ENCODE data around the gene NEK9.

Gene NEK9

DNA sequence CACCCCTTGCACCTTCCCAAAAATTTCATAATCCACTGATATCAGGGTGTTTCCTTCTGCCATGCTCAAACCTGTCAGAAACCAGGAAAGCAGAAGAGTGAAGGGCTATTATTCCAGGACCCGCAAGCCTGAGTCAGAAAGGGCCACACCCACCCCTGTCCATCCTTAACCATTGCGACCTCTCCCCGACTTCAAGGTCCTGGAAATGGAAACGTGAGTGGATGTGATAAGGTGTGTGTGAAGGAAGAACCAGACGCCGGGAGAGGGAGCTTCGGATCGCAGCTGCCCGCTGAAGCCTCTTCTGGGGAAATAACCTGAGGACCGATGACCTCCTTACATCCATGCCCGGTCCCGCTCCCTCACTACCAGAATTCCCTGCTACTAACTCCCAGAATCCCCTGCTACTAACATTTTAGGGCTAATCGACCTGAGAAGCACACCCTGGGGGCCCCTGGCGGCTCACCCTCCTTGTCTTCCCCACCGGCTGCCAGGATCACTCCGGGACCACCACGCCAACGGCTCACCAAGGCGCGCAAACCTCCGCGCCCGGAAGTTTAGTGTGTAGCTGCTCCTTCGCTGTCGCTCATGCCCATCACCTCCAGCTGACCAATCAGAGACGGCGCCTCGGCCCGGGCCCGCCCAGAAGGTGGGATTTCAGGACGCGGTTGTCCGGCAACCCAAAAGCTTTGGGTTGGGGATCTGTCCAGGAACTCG is 63.2 kb downstream of the NEK9 start, which contains the start of gene ACYP1:
Gene ACYP1 (minus strand): TSS at position 534 of the 714 bp plus-strand sequence. CDS start 471 bp downstream, at position 63.
- peak; percentile 74 to 88 (median 86) for DNase-seq

DNA sequence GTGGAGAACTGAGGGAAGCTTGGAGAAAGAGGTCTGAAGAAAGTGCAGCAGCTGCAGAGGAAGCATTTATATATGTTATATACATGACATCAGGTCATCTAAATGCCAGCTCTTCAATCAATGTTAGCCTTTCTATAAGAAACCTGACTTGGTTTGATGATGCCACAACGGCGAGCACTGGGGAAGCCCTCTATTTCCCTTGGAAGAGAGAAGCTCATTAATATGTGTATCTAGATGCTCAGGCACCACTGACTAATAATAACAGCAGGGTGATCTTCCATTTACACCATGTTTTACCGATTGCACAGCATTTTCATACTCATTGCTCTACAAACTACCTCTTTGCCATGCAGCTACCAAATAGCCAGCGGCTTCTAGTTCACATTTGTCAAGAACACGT is 63.8 kb downstream of the NEK9 start:
- no peak for DNase-seq

DNA sequence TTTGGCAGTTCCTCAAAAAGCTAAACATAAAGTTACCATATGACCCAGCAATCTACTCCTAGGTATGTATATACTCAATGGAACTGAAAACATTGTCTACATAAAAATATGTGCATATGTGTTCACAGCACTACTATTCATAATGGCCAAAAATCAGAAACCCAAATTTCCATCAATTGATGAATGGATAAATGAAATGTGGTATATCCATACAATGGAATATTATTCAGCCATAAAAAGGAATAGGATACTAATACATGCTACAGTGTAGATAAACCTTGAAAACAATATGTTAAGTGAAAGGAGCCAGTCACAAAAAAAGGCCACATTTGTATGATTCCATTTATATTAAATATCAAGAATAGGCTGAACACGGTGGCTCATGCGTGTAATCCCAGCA is 66.4 kb downstream of the NEK9 start:
- no peak for DNase-seq

DNA sequence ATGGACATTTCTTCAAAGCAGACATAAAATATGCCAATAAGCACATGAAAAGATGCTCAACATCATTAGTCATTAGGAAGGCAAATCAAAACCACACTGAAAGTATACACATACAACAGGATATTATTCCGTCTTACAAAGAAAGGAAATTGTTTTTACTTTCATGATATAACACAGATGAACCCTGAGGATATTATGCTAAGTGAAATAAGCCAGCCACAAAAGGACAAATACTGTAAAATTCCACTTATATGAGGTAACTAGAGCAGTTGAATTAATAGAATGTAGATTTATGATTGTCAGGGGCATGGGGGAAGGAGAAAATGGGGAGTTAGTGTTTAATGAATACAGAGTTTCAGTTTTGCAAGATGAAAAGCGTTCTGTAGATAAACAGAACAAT is 67.2 kb downstream of the NEK9 start:
- no peak for DNase-seq

DNA sequence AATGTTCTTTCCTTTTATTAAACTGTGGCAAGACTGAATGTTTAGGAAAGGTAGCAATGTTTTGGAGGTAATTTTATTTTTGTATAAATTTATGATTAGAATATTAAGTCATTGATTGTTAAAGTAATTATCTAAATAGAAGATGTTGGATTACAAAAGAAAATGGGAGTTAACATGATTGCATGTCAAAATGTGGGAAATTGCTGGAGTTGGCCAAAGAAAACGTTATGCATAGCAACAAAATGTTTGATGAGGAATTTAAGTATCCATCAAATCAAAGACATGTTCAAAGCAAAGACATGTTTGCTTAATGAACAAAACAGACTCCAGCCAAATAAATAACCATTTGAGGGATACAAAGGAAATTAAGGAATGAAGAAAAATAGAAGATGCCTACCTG is 72.4 kb downstream of the NEK9 start:
- no peak for DNase-seq

DNA sequence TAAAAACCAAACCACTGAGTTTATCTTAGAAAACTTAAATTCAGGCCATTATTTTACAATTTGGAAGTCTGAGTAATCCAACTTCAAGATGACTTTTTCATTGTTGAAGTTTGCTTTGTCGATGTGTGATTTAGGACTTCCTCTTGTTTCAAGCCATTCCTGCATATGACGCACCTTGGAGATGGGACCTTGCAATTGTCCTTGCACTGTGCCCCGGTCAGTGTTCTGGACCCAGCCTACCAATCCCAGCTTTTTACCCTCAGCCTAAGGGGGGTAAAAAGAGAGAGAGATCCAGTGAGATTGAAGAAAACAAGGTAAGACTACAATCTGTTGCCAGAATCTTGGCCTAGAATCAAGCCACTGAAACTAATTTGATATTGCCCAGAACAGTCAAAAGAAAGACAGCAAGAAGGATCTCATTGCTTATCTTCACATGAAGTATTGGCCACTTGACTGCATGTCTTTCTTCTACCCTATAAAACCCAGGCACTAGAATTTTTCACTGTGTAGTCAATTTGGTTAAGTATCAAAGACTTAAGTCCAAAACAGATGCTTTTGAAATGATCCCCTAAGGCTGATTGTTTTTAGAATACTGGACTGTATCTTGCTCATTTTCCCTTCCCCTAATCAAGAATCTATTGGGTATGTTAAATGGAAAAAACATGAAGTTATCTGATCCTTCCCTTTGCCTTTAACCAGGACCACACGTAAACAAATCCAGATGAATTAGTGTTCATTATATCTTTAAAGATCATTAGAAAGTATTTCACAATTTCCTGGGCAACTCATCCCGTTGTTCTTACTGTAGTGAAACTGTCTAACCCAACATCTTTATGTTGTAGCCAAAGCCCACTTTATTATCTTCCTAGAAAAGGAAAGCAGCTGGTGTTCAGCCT is 73.2 kb downstream of the NEK9 start:
- DNase-seq: no peak

DNA sequence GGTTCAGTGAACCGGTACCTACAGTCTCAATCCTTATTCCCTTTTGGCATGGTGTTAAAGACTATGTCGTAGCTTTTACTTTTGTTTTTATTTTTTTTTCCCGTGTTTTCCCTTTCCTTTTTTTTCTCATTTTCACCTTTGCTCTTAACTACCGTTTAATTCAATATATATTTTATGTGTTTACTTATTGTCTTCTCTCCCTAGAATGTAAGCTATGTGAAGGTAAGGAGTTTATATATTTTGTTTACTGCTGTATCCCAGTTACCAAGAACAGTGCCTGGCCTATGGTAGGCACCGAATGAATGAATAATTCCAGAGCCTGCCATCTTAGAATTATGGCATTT is 75.3 kb downstream of the NEK9 start:
- DNase-seq: no peak

DNA sequence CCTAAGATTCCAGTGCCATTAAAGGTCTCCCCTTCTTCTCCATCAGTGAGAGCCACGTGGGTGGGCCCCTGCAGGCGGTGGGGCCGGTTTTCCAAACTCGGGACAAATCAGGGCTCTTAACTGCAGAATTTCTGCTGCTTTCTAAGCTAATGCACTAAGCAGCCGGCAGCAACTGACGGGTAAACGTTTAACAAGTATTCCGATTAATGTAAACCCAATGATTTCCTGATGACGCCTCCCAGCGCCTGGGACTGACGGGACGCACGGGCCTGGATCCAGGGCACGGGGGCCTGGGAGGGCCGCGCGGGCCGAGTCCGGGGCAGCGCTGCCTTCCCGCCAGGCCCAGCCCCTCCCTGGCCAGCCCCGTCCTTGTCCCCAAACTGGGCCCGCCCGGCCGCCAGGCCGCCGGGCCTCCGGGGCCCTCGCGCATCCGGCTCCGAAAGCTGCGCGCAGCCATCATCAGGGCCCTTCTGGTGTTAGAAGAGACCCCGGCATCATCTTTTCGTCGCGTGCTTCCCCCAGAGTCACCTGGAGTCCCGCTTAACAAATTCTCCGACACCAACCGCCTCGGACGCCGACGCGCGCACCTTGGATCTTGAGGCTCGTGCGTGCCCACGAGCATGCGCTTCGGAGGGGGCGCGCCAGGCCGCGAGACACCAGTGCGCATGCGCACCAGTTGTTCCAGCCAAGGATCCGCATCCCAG is 75.8 kb downstream of the NEK9 start, which contains the start of gene MLH3:
Gene MLH3 (minus strand): TSS at position 616 of the 704 bp plus-strand sequence. CDS start 1,812 bp downstream, outside the sequence.
- peak; percentile 57 to 84 (median 73) for DNase-seq

DNA sequence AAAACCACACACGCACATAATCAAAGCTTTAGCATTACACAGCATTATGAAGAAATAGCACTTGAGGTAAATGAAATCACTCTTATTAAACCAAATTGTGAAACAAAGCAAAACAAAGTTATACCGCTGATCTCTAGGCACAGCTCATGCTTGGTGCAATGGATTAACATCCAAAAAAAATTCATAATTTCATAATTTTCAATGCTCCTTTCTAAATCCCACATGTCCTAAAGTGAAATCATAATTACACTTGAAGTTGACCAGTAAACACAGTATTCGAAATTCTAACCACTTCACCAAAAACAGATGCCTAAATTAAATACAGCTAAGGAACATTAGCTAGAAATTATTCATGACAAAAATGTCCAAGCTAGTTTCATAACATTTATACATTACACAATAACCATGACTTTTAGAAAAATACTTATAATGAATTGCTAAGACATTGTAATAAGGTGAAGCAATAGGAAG is 77.1 kb downstream of the NEK9 start:
- no peak for DNase-seq

DNA sequence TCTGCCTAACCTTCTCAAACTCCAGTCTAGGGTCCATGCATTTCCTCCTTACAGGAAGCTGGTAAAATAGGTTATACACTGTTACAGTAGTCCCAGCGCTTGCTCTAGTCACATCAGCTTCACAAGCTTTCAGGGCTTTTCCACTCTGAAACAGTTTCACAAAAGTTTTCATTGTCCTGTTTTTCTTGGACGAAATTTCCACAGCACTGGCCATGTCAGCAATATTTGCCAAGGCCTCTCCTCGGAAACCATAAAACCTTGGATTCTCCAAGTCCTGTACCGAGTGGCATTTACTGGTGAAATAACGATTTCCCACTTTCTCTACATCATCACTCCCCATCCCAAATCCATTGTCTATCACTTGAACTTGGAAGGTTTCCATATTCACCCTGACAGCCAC is 77.7 kb downstream of the NEK9 start:
- DNase-seq: no peak

DNA sequence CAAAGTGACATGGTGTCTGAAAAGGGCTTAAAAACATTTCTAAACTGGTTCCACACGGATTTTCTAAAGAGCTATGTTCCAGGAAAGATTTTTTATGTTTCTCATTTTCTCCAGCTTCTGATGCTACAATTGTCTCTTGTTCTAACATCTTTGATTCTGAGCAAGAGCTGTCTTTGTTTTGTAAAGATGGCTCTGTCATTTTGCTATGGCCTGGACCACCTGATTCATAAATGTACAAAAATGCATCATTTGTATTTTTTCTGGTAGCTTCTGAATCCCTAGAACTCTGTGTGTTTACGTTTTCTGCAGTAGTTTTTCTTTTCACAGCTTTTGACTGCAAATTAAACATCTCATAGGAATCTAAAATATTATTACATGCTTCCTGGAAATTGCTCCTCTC is 78.7 kb downstream of the NEK9 start:
- DNase-seq: no peak

DNA sequence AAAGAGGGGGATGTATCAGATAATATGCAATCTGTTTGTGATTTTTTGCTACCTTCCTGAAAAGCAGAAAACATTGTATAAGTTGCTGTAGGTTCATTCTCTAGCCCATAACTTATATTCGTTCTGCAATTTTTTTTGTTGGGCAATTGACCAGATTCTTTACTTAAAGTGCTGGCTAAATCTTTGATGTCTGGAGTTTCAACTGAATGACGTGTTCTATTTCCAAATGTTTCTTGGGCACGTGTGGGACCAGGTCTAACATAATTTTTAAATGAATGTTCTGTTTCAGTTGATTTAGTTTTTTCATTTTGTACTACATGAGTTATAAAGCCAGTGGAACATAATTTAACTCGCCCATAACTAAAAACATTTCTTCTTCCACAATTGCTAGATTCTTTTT is 79.3 kb downstream of the NEK9 start:
- no peak for DNase-seq

DNA sequence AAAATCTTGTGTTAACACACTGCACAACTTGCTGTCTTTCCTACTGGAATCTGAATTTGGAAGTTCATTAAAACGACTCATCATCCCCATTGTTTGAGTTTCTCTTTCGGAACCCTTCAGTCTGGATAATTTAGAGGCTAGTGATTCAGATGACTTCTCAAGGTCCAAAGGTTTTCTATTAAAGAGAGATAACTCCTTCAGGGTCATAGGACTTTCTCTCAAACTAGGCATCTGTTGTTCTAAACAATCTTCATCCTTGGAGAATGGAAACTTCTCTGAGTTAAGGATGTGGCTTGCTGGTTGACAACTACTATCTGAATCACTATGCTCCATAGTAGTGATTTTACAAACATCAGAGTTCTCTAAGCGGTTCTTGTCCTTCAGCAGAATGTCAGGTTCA is 79.9 kb downstream of the NEK9 start:
- no peak for DNase-seq

DNA sequence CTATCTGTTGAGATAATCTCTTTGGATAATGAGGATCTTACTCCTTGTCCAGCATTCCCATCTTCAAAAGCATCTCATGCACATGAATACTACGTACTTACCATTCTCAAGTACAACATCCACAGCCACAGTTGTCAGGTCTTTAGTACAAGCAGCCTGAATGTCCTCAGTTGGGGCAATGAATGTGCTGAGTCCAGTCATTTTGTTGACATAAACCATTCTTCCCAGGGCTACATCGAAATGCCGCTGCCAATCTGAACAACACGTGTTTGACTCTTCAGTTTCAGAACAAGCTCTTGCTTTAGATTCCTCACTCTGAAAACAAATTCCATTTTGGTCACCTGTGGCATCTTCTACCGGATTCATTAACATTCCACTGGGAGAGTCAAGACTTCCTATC is 80.6 kb downstream of the NEK9 start:
- DNase-seq: no peak

DNA sequence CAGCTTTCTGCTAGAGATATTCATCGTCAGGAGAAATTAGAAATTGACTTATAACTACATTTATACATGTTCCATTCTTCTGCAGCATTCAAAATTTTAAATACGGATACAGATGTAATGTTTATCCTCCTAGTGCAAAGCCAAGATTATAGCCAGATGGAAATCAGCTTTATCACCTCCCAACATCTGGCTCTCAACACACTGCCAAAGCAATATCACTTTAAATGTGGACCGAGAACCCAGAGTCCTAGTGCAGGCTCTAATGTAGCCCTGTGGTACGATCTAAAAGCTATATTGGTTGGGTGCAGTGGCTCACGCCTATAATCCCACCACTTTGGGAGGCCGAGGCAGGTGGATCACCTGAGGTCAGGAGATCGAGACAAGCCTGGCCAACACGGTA is 82.1 kb downstream of the NEK9 start:
- no peak for DNase-seq

DNA sequence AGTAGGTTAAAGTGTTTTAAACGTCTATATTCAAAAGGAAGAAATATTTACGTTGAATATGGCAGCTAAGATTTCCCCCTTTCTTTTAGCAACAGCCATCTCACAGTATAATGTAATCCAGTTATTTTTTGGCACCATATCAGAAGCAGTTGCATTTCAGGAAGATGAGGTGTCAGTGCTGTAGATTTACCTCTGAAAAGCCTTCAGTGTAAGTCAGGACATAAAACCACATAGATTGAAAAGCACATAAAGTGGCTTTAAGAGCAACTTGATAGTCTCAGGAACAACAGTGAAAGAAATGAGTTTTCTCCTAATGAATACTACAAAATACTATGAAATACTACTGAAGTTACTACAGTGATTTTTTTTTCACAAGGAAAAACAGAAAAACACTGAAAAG is 82.5 kb downstream of the NEK9 start:
- no peak for DNase-seq

DNA sequence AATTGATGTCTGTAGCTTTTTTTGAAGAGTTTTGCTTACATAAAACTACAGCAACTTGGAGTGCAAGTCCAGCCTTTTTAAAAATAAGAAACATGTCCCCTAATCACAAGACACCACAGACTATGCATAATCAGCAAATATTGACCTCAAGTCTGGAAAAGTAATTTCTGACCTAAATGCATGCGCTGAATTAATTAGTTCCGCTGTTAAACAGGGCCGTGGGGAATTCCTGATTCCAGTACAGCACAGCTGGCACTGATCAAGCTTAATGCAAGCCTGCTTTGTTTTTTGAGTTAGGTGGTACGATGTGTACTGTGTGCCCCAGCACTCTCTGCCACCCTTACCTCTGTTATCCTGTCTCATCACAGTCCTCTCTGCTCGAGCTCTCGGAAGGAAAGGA is 84.8 kb downstream of the NEK9 start:
- DNase-seq: no peak

DNA sequence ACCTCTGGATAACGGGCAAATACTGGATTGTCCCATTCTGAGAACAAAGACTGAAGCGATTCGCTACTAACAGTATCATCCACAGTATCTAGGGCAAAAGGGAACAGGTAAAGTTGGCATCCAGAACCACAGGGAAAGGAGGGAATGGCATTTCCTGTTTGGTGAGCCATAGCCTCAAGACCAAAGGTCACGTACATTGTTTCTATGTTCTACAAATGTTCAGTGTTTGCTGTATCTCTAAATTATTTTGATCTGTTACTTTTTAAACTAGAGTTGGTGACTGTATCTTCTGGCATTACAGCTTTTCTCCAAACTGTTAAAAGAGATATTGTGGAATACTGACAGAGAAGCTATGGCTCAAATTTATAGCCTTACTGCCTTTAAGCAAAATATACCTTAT is 85.2 kb downstream of the NEK9 start:
- no peak for DNase-seq

DNA sequence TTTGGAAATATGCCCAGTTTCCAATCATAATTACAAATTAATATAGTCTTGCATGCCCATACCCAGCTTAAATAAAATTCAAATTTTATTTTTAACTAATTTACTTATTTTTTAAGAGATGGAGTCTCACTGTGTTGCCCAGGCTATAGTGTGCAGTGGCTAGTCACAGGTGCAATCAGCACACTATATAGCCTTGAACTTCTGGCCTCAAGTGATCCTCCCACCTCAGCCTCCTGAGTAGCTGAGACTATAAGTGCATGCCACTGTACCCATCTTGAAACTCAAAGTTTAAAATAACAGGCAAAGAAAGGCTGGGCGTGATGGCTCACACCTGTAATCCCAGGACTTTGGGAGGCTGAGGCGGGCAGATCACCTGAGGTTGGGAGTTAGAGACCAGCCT is 85.9 kb downstream of the NEK9 start:
- no peak for DNase-seq

DNA sequence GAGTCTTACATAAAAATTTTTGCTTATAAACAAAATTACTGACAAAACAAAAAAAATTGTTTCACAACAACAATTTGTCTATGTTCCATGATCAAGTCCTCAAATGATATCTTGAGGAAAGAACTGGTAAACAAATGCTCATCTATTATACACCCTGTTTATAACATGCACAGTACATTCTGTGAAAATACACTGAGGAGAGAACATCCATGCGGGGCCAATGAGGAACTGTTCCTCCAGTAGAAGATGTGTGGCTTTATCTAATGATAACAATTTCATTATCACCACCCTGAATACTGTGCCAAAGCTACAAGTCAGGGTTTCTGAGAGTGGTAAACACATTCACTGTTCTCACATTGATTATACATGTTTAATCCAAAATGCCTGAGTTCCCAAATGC is 86.3 kb downstream of the NEK9 start:
- no peak for DNase-seq

DNA sequence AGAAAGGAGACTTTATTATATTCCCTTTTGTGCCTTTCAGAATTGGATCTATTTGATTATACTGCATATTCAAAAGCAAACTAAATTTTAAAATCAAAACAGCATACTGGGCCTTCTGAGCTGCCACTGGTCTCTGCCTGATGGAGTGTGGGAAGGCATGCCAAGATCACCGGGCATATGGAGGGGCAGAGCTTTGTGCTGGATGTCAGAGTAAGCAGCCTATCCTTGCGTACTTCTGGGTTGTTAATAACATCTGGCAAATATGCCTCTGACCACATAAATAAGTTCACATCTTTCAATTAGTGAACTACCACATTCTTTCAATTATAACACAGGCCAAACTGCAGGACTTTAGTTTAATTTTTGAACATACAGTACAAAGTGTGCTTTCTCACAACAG is 93.9 kb downstream of the NEK9 start:
- no peak for DNase-seq

DNA sequence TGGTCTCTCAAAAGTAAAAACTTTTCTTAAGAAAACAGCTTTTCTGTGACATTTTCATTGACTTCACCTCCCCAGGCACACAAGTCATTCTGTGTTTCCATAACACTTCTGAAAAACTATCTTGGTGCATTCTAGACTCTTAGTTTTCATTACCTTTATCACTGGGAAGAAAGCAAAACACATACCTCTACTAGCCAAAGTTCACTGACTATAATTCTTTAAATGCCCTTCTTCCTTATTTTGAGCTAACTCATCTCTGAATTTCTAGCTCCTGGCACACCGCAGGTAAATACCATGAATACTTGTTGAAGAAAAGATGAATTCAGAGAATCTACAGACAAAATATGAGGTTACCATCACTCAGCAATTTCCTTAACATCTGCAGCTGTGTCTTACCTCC is 96.7 kb downstream of the NEK9 start:
- DNase-seq: no peak
